Measurements from ENCODE around the gene PPP1R37. TPM values are rescaled to one million over a fixed set of nuclear protein-coding genes. Genes with fewer than 3 reads are reported as not detected.

The PPP1R37 gene
- total RNA-seq, 1 experiment from 2014 or later = 8.0 TPM

DNA sequence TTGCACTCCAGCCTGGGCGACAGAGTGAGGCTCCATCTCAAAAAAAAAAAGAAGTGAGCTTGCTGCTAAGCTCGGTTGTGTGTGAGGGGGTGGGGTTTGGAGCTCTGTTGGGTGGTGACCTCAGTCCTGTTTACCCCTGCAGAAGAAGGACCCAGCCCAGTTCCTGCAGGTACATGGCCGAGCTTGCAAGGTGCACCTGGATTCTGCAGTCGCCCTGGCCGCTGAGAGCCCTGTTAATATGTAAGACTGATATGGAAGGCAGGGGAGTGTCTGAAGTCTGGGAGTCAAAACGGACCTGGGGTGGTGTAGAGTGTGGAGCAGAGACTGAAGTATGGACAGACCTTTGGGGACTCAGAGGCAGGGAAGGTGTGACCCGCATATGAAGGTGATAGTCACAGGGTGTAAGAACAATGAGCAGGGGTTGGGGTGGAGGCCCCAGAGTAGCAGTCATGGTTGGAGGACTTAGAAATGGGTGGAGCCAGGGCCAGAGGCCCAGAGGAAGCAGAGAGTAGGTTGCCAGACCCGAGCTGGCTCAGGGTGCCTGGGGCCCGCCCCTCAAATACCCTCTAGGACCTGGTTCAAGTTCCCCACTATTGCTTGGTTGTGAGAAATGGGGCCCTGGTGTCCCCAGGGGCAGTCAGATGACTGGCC lies 40.9 kb upstream of the PPP1R37 start:
- H2AFZ ChIP-seq (ENCODE audit: low read length) = no peak overlapping the region
- H3K79me2 ChIP-seq (ENCODE audit: low read length) = peaks cover 50% of the 10 kb centered on the region
- H3K27me3 ChIP-seq (ENCODE audit: low read length) = no peaks in the 10 kb centered on the region
- no peaks in the 10 kb centered on the region for H3K9me3 ChIP-seq (ENCODE audit: low read length)
- H3K4me1 ChIP-seq (ENCODE audit: low read length) = peaks cover 20% of the 10 kb centered on the region
- H4K20me1 ChIP-seq (ENCODE audit: insufficient read depth, low read depth, low read length) = peaks cover 24% of the 10 kb centered on the region; the same call in 1 of the 2 replicates
- no peak overlapping the region for H3K4me2 ChIP-seq (ENCODE audit: low read depth, low read length, poor library complexity, severe bottlenecking)
- H3K4me3 ChIP-seq (ENCODE audit: low read length) = no peak overlapping the region
- H3K9me2 ChIP-seq (replicated peaks; ENCODE audit: insufficient read depth, low read length) = no peaks in the 10 kb centered on the region
- no peak overlapping the region for H3K9ac ChIP-seq (ENCODE audit: low read length)
- H3K36me3 ChIP-seq (ENCODE audit: insufficient read depth, low read length) = peaks cover 10% of the 10 kb centered on the region; the same call in 1 of the 2 replicates
- DNase-seq = peak; percentile 42
- H3K27ac ChIP-seq (ENCODE audit: low read length) = no peak overlapping the region

DNA sequence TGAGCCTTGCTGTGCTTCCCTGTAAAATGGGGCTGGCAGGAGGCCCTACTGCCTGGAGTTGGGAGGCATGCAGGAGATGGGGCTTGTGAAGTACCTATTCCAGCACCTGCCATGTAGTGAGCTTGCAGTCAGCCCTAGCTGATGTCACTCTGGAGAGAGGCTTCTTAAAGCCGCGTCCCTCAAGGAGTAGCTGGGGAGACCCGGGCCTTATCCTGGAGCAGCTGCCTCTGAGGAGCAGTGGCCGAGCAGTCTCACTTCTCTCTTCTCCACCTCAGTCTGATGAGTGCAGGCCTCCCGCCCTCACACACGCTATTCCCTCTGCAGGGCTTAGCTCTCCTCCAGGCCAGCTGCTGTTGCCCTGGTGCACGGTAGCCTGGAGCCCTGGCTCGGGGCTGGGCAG lies 36.1 kb upstream of the PPP1R37 start:
- H3K27me3 ChIP-seq (ENCODE audit: low read length) = no peaks in the 10 kb centered on the region
- no peak overlapping the region for H3K4me2 ChIP-seq (ENCODE audit: low read depth, low read length, poor library complexity, severe bottlenecking)
- H3K79me2 ChIP-seq (ENCODE audit: low read length) = peaks cover 27% of the 10 kb centered on the region; the same call in 1 of the 2 replicates
- H3K9me2 ChIP-seq (replicated peaks; ENCODE audit: insufficient read depth, low read length) = no peaks in the 10 kb centered on the region
- H3K36me3 ChIP-seq (ENCODE audit: insufficient read depth, low read length) = peaks cover 30% of the 10 kb centered on the region
- peaks cover 25% of the 10 kb centered on the region for H4K20me1 ChIP-seq (ENCODE audit: insufficient read depth, low read depth, low read length)
- peaks cover 6% of the 10 kb centered on the region for H3K4me1 ChIP-seq (ENCODE audit: low read length)
- H3K9ac ChIP-seq (ENCODE audit: low read length) = no peak overlapping the region
- no peak overlapping the region for H3K27ac ChIP-seq (ENCODE audit: low read length)
- DNase-seq = no peak
- H2AFZ ChIP-seq (ENCODE audit: low read length) = no peak overlapping the region
- no peak overlapping the region for H3K4me3 ChIP-seq (ENCODE audit: low read length)
- H3K9me3 ChIP-seq (ENCODE audit: low read length) = no peaks in the 10 kb centered on the region

DNA sequence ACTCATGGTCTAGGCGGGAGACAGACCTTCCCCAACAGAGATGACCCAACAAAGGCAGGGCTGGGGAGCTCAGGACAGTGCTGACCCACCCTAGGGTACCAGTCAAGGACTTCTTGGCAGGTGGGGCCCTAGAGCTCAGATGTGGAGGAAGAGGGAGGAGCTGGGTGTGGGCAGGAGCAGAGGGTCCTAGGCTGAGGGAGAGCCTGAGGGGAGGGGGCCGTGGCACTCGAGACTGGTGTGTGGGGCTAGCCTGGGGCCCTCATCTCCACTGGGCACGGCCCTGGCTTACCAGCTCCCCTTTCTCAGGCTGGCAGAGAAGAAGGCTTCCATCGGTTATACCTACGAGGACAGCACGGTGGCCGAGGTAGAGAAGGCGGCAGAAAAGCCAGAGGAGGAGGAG lies 35.5 kb upstream of the PPP1R37 start:
- Histone ChIP-seq H3K4me2 (ENCODE audit: low read depth, low read length, poor library complexity, severe bottlenecking) (no peak overlapping the region), H3K27me3 (ENCODE audit: low read length) (no peaks in the 10 kb centered on the region), H3K27ac (ENCODE audit: low read length) (no peak overlapping the region), H3K36me3 (ENCODE audit: insufficient read depth, low read length) (peaks cover 28% of the 10 kb centered on the region), H3K79me2 (ENCODE audit: low read length) (peaks cover 21% of the 10 kb centered on the region; the same call in 1 of the 2 replicates), H3K4me3 (ENCODE audit: low read length) (no peak overlapping the region), H3K4me1 (ENCODE audit: low read length) (no peaks in the 10 kb centered on the region; the same call in 1 of the 2 replicates), H2AFZ (ENCODE audit: low read length) (no peak overlapping the region), H3K9ac (ENCODE audit: low read length) (no peak overlapping the region), H3K9me3 (ENCODE audit: low read length) (no peaks in the 10 kb centered on the region), H4K20me1 (ENCODE audit: insufficient read depth, low read depth, low read length) (peaks cover 24% of the 10 kb centered on the region), H3K9me2 (replicated peaks; ENCODE audit: insufficient read depth, low read length) (no peaks in the 10 kb centered on the region)
- no peak for DNase-seq

DNA sequence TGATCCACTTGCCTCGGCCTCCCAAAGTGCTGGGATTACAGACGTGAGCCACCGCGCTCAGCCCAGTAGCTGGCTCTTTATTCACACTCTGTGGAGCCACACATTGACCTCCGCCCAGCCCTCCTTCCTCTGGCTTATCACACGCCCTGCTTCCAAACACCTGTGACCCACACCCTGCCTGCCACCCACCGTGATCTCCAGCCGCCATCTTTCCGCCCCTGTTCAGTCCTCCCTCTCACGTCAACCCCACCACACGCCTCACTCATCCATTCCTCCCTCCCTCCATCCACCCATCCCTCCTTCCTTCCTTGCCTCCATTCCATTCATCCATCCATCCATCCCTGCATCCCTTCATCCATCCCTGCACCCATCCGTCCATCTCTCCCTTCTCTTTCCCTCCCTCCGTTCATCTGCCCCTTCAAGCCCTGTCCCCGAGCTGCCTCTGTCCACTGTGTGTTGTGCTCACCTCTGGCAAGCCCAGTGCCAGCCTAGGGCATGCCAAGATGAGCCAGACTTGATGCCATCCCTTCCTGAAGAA lies 34.3 kb upstream of the PPP1R37 start:
- peaks cover 18% of the 10 kb centered on the region for H4K20me1 ChIP-seq (ENCODE audit: insufficient read depth, low read depth, low read length)
- no peak overlapping the region for H2AFZ ChIP-seq (ENCODE audit: low read length)
- DNase-seq = no peak
- no peaks in the 10 kb centered on the region for H3K27me3 ChIP-seq (ENCODE audit: low read length)
- H3K9me2 ChIP-seq (replicated peaks; ENCODE audit: insufficient read depth, low read length) = no peaks in the 10 kb centered on the region
- peaks cover 30% of the 10 kb centered on the region for H3K36me3 ChIP-seq (ENCODE audit: insufficient read depth, low read length)
- H3K9ac ChIP-seq (ENCODE audit: low read length) = no peak overlapping the region
- no peak overlapping the region for H3K4me3 ChIP-seq (ENCODE audit: low read length)
- H3K79me2 ChIP-seq (ENCODE audit: low read length) = peaks cover 16% of the 10 kb centered on the region; the same call in 1 of the 2 replicates
- no peaks in the 10 kb centered on the region for H3K9me3 ChIP-seq (ENCODE audit: low read length)
- no peak overlapping the region for H3K27ac ChIP-seq (ENCODE audit: low read length)
- no peak overlapping the region for H3K4me2 ChIP-seq (ENCODE audit: low read depth, low read length, poor library complexity, severe bottlenecking)
- H3K4me1 ChIP-seq (ENCODE audit: low read length) = no peaks in the 10 kb centered on the region

DNA sequence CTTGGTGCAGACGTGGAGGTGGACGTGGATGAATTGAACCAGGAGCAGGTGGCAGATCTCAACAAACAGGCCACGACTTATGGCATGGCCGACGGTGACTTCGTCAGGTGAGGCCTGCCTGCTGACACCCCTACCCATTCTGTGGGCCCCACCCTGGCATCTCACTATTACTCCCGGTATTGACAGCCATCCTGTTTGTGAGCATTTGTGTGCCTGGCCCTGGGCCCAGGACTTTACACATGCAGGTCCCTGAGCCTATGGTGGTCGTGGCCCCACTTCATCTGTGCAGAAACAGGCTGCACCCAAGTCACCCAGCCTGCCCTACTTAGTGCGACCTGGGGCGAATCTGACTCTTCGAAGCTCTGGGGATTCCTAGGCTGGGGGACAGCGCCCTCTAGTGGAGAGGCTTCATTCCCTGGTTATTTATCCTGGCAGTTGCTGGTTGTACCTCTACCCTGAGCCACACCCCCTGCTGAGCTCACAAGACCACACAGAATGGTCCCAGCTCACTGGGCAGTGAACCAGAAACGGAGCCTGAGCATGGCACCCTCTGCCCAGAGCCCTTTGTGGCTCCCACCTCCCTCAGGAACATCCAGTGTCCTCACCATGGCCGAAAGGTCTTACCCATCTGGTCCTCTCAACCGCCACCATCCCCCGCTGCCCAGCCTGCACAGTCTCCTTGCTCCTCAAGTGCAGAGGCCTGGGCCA lies 33.6 kb upstream of the PPP1R37 start:
- Histone ChIP-seq H3K9me2 (replicated peaks; ENCODE audit: insufficient read depth, low read length) (no peaks in the 10 kb centered on the region), H3K4me1 (ENCODE audit: low read length) (no peaks in the 10 kb centered on the region), H3K9me3 (ENCODE audit: low read length) (no peaks in the 10 kb centered on the region), H3K9ac (ENCODE audit: low read length) (no peak overlapping the region), H3K27ac (ENCODE audit: low read length) (no peak overlapping the region), H3K27me3 (ENCODE audit: low read length) (no peaks in the 10 kb centered on the region), H3K4me2 (ENCODE audit: low read depth, low read length, poor library complexity, severe bottlenecking) (no peak overlapping the region), H3K4me3 (ENCODE audit: low read length) (no peak overlapping the region), H2AFZ (ENCODE audit: low read length) (no peak overlapping the region), H3K79me2 (ENCODE audit: low read length) (peaks cover 16% of the 10 kb centered on the region; the same call in 1 of the 2 replicates), H4K20me1 (ENCODE audit: insufficient read depth, low read depth, low read length) (peaks cover 18% of the 10 kb centered on the region), H3K36me3 (ENCODE audit: insufficient read depth, low read length) (peaks cover 32% of the 10 kb centered on the region)
- DNase-seq = peak; percentile 95

DNA sequence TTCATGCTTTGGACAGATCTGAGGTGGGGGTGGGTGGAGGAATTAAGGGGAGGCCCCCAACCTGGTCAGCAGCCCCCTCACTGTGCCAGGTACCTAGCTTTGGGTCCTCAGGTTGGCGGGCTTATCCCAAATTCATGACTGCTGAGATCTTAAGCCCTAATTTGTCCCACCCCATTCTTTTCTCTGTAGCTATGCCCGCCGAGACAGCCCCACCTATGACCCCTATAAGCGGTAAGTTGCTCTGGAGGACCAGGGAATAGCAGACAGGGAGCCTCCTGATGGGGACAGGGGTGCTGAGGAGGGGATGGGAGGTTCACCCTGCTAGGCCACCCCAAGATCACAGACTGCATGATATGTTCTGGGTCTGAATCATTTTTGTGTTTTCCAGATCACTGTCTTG lies 31.0 kb upstream of the PPP1R37 start:
- no peak for DNase-seq
- no peak overlapping the region for H3K4me2 ChIP-seq (ENCODE audit: low read depth, low read length, poor library complexity, severe bottlenecking)
- H3K27ac ChIP-seq (ENCODE audit: low read length) = no peak overlapping the region
- H2AFZ ChIP-seq (ENCODE audit: low read length) = no peak overlapping the region
- no peak overlapping the region for H3K4me3 ChIP-seq (ENCODE audit: low read length)
- peaks cover 16% of the 10 kb centered on the region; the same call in 1 of the 2 replicates for H3K79me2 ChIP-seq (ENCODE audit: low read length)
- H3K9ac ChIP-seq (ENCODE audit: low read length) = no peak overlapping the region
- H3K9me2 ChIP-seq (replicated peaks; ENCODE audit: insufficient read depth, low read length) = no peaks in the 10 kb centered on the region
- H3K36me3 ChIP-seq (ENCODE audit: insufficient read depth, low read length) = peaks cover 29% of the 10 kb centered on the region
- no peaks in the 10 kb centered on the region for H3K27me3 ChIP-seq (ENCODE audit: low read length)
- H3K4me1 ChIP-seq (ENCODE audit: low read length) = no peaks in the 10 kb centered on the region
- H4K20me1 ChIP-seq (ENCODE audit: insufficient read depth, low read depth, low read length) = peaks cover 18% of the 10 kb centered on the region
- H3K9me3 ChIP-seq (ENCODE audit: low read length) = no peaks in the 10 kb centered on the region

DNA sequence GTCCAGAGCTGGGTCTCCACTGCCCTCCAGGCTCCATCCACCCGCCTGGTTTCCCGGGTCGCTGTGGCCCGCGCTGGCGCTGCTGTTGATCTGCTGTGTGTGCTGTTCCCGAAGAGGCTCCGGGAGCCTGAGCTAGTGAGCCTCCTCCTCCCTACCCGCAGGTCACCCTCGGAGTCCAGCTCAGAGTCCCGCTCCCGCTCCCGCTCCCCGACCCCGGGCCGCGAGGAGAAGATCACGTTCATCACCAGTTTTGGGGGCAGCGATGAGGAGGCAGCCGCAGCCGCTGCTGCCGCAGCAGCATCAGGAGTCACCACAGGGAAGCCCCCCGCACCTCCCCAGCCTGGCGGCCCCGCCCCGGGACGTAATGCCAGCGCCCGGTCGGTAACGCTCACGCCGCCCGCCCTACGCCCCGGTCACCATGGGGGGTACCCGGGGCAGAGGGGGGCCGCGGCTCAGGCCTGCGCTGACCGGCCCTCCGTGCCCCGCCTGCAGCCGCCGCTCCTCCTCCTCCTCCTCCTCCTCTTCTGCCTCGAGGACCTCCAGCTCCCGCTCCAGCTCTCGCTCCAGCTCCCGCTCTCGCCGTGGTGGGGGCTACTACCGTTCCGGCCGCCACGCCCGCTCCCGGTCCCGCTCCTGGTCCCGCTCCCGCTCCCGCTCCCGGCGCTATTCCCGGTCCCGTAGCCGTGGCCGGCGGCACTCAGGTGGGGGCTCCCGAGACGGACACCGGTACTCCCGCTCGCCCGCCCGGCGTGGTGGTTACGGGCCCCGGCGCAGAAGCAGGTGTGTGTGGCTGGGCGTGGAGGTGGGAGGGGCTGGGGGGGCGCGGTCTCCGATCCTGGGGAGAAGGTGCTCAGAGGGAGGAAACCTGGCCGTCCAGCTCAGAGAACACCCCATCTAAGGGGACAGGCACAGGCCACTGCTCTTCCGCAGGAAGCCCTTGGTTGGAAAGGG lies 28.9 kb upstream of the PPP1R37 start:
- Histone ChIP-seq H2AFZ (ENCODE audit: low read length) (no peak overlapping the region), H3K9me2 (replicated peaks; ENCODE audit: insufficient read depth, low read length) (no peaks in the 10 kb centered on the region), H3K4me3 (ENCODE audit: low read length) (no peak overlapping the region), H3K9me3 (ENCODE audit: low read length) (no peaks in the 10 kb centered on the region), H3K4me2 (ENCODE audit: low read depth, low read length, poor library complexity, severe bottlenecking) (no peak overlapping the region), H3K79me2 (ENCODE audit: low read length) (peaks cover 16% of the 10 kb centered on the region; the same call in 1 of the 2 replicates), H3K4me1 (ENCODE audit: low read length) (no peaks in the 10 kb centered on the region), H3K36me3 (ENCODE audit: insufficient read depth, low read length) (peaks cover 29% of the 10 kb centered on the region), H3K9ac (ENCODE audit: low read length) (no peak overlapping the region), H4K20me1 (ENCODE audit: insufficient read depth, low read depth, low read length) (peaks cover 21% of the 10 kb centered on the region), H3K27ac (ENCODE audit: low read length) (no peak overlapping the region), H3K27me3 (ENCODE audit: low read length) (no peaks in the 10 kb centered on the region)
- DNase-seq = no peak
